Measurements from ENCODE around the gene CFAP210. TPM values are rescaled to one million over a fixed set of nuclear protein-coding genes. Genes with fewer than 3 reads are reported as not detected.

The CFAP210 gene
- total RNA-seq (ENCODE audit: low replicate concordance) = 0.19 and 1.4 TPM in 2 replicates
- long read RNA-seq, partial matches to known transcripts = 0 of 19 reads
- long read RNA-seq, other reads (novel, unspliced or antisense) = 19 of 19 reads

GRCh38 chr2:169694113-169694893 lies at the start of gene CFAP210, which contains the start of gene PHOSPHO2:
Gene CFAP210 (minus strand): TSS chr2:169694405. CDS start chr2:169694327, 78 bp downstream.
Gene PHOSPHO2 (plus strand): TSS chr2:169694469. CDS start chr2:169700972, 6,503 bp downstream.
- H3K36me3 Mint-ChIP-seq = peaks cover 8% of the 10 kb centered on the region
- H3K9me3 Mint-ChIP-seq = peaks cover 5% of the 10 kb centered on the region
- TF ChIP-seq, protein P1, sequence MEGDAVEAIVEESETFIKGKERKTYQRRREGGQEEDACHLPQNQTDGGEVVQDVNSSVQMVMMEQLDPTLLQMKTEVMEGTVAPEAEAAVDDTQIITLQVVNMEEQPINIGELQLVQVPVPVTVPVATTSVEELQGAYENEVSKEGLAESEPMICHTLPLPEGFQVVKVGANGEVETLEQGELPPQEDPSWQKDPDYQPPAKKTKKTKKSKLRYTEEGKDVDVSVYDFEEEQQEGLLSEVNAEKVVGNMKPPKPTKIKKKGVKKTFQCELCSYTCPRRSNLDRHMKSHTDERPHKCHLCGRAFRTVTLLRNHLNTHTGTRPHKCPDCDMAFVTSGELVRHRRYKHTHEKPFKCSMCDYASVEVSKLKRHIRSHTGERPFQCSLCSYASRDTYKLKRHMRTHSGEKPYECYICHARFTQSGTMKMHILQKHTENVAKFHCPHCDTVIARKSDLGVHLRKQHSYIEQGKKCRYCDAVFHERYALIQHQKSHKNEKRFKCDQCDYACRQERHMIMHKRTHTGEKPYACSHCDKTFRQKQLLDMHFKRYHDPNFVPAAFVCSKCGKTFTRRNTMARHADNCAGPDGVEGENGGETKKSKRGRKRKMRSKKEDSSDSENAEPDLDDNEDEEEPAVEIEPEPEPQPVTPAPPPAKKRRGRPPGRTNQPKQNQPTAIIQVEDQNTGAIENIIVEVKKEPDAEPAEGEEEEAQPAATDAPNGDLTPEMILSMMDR (conservative IDR thresholded peaks at IDR 0.05) = no peak
- H3K4me1 Mint-ChIP-seq (ENCODE audit: unreplicated experiment) = peaks cover 12% of the 10 kb centered on the region
- peak within 1 kb of the TSS; percentile 94 for H3K4me3 Mint-ChIP-seq
- H3K27me3 Mint-ChIP-seq = no peaks in the 10 kb centered on the region
- H3K27ac Mint-ChIP-seq = peak within 1 kb of the TSS; percentile 94
- DNase-seq (ENCODE audit: extremely low spot score, unreplicated experiment) = peak; percentile 98

DNA sequence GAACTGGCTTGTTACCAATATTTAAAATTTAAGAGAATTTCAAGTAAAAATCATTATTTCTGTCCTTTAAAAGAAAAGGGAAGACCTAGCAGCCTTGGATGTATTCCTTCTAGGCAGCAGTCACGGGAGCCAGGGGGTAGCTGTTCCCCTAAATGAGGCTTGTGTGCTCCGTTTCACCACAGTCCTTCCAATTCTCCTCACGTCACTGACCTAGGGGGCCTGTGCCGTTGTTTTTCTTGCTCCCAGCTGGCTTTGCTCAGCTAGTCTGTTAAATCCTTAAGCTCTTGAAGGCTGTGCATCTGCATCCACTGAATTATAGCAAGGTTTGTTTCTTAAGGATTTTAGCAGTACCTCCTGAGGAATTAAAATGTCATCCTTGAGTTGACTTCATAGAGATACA lies 49.3 kb upstream of the CFAP210 start:
- Mint-ChIP-seq H3K9me3 (no peaks in the 10 kb centered on the region), H3K27me3 (no peaks in the 10 kb centered on the region), H3K4me3 (no peak overlapping the region), H3K27ac (no peak overlapping the region), H3K4me1 (ENCODE audit: unreplicated experiment) (peaks cover 15% of the 10 kb centered on the region), H3K36me3 (peaks cover 49% of the 10 kb centered on the region)
- TF ChIP-seq, protein P1 (conservative IDR thresholded peaks at IDR 0.05) = no peak
- DNase-seq (ENCODE audit: extremely low spot score, unreplicated experiment) = no peak

DNA sequence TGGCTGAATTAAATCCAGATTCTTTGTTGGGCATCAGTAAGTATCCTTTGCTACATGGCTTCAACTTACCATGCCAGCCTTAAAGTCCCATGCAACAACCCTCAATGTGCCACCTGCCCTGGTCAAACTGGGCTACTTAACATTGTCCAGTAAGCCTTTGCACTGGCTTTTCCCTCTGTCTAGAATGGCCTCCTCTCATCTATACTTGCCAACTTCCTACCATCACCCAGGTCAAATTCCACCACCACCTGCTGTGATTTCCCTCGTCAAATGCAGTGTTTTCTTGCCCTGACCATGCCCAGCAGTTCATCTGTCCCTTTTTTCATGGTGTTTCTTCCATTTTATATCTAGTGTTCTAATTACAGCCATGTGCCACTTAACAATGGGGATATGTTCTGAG lies 45.1 kb upstream of the CFAP210 start:
- DNase-seq (ENCODE audit: extremely low spot score, unreplicated experiment) = no peak
- H3K4me3 Mint-ChIP-seq = peak overlapping the region; percentile 9
- no peaks in the 10 kb centered on the region for H3K27me3 Mint-ChIP-seq
- no peaks in the 10 kb centered on the region for H3K9me3 Mint-ChIP-seq
- no peak overlapping the region for H3K27ac Mint-ChIP-seq
- H3K4me1 Mint-ChIP-seq (ENCODE audit: unreplicated experiment) = peaks cover 31% of the 10 kb centered on the region
- TF ChIP-seq, protein P1 (conservative IDR thresholded peaks at IDR 0.05) = no peak
- H3K36me3 Mint-ChIP-seq = peaks cover 35% of the 10 kb centered on the region

- TF ChIP-seq, protein P1 (conservative IDR thresholded peaks at IDR 0.05) = no peak
- H3K27me3 Mint-ChIP-seq = no peaks in the 10 kb centered on the region
- peak overlapping the region; percentile 9 for H3K4me3 Mint-ChIP-seq
- peaks cover 30% of the 10 kb centered on the region for H3K36me3 Mint-ChIP-seq
- no peak overlapping the region for H3K27ac Mint-ChIP-seq
- H3K9me3 Mint-ChIP-seq = no peaks in the 10 kb centered on the region
- no peak for DNase-seq (ENCODE audit: extremely low spot score, unreplicated experiment)
- peaks cover 31% of the 10 kb centered on the region for H3K4me1 Mint-ChIP-seq (ENCODE audit: unreplicated experiment)
Measured at GRCh38 chr2:169738566-169739229, 44.5 kb upstream of the CFAP210 start.

DNA sequence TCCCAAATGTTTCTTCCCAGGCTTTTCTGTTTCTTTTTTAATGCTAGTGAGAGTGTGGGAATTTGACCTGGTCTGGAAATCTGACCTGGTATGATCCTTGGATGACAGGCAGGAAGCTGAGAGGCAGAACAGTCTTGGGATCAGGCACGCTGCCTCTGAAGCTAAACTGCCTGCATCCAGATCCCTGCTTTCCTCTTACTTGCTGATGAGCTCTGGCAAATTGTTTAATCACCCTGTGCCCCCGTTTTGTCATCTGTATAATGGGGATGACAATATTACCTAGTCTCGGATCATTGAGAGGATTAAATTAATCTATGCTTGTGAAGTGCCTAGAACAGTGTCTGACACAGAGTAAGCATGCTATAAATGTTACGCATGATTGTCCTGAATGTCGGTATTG lies 42.7 kb upstream of the CFAP210 start:
- peaks cover 25% of the 10 kb centered on the region for H3K36me3 Mint-ChIP-seq
- no peak for DNase-seq (ENCODE audit: extremely low spot score, unreplicated experiment)
- peak overlapping the region; percentile 94 for H3K4me3 Mint-ChIP-seq
- TF ChIP-seq, protein P1 (conservative IDR thresholded peaks at IDR 0.05) = no peak
- peaks cover 7% of the 10 kb centered on the region for H3K27me3 Mint-ChIP-seq
- peaks cover 39% of the 10 kb centered on the region for H3K4me1 Mint-ChIP-seq (ENCODE audit: unreplicated experiment)
- no peak overlapping the region for H3K27ac Mint-ChIP-seq
- no peaks in the 10 kb centered on the region for H3K9me3 Mint-ChIP-seq

All from type B pancreatic cell (in vitro differentiated cells).